ENCODE results near the gene METTL17. TPM values are rescaled to one million over a fixed set of nuclear protein-coding genes. Genes with fewer than 3 reads are reported as not detected.

The METTL17 gene
- total and polyA plus RNA-seq, 2 donors (not counting 3 experiments of a cell fraction or from before 2014, with no cell fraction given), result 60.6 to 90.6 TPM

GRCh38 chr14:20997115-20997514 is 7.3 kb downstream of the METTL17 start:
- dilution Hi-C loops (cut with MboI; ENCODE audit: extremely low pct_ligation_motif_present, low sequenced_read_pairs), result no loop called here
- H3K79me2 ChIP-seq (ENCODE audit: control insufficient read depth, insufficient read depth, low read length), result no peaks in the 10 kb centered on the region
- no TSS peak for BruUV-seq (replicated peaks)
- TF ChIP-seq JUN (IDR thresholded peaks at IDR 0.05; ENCODE audit: borderline replicate concordance, insufficient read depth, insufficient read length, low read depth) (no peak), POLR2A (IDR thresholded peaks at IDR 0.05; ENCODE audit: low read depth, low read length) (no peak), FOS (IDR thresholded peaks at IDR 0.05; ENCODE audit: borderline replicate concordance, insufficient read depth, low read length) (no peak), MAX (IDR thresholded peaks at IDR 0.05; ENCODE audit: insufficient read depth, insufficient read length) (no peak), MYC (IDR thresholded peaks at IDR 0.05; ENCODE audit: low read depth, low read length) (no peak), EZH2 (IDR thresholded peaks at IDR 0.05; ENCODE audit: borderline replicate concordance, low read depth, low read length, severe bottlenecking) (no peak), POLR2AphosphoS5 (IDR thresholded peaks at IDR 0.05; ENCODE audit: insufficient read depth, low read depth, low read length) (no peak), GATA2 (IDR thresholded peaks at IDR 0.05; ENCODE audit: insufficient read depth, insufficient read length, low read depth, low read length) (no peak), CTCF (IDR thresholded peaks at IDR 0.05; ENCODE audit: extremely low read depth in 1 of 2, insufficient read depth in 1 of 2, low read depth in 1 of 2, low read length in 2 of 2) (no peak)
- intact Hi-C loops (cut with micrococcal nuclease), result no loop called here
- ChIA-PET CTCF (interaction anchor here (0.7 to 3.5 kb wide), 5 partner anchors 8 to 140 kb away, joined by 3 to 23 read pairs (median 9); no protein-coding TSS in a partner anchor), POLR2A (interaction anchor here (0.6 kb wide), 1 partner anchor 654 kb away, joined by 5 read pairs; no protein-coding TSS in a partner anchor)
- H4K20me1 ChIP-seq (replicated peaks; ENCODE audit: control insufficient read depth, extremely low read depth, insufficient read depth, low read length), result no peaks in the 10 kb centered on the region
- DNase-seq (ENCODE audit: low read depth, low spot score), result no peak
- no peaks in the 10 kb centered on the region for H3K9me3 ChIP-seq (replicated peaks; ENCODE audit: control insufficient read depth, insufficient read depth, low read length)
- H3K9ac ChIP-seq (replicated peaks; ENCODE audit: extremely low read depth, insufficient read depth, low read length), result no peak overlapping the region
- no peak overlapping the region for H3K27ac ChIP-seq (ENCODE audit: insufficient read depth, low read depth, low read length)
- H2AFZ ChIP-seq (ENCODE audit: low read depth, low read length), result no peak overlapping the region
- H3K27me3 ChIP-seq (ENCODE audit: control insufficient read depth in 2 of 2, insufficient read depth in 2 of 2, low read length in 2 of 2), result no peaks in the 10 kb centered on the region
- no peak for FAIRE-seq
- H3K4me2 ChIP-seq (ENCODE audit: insufficient read depth, low read length), result no peak overlapping the region
- no peaks in the 10 kb centered on the region for H3K4me1 ChIP-seq (ENCODE audit: control insufficient read depth, extremely low read depth, insufficient read depth, low read length)
- H3K4me3 ChIP-seq (replicated peaks in 1 of 3; ENCODE audit: insufficient read depth in 1 of 3, low read depth in 1 of 3, low read length in 3 of 3), result no peak overlapping the region
- H3K36me3 ChIP-seq (ENCODE audit: control insufficient read depth in 2 of 2, extremely low read depth in 1 of 2, insufficient read depth in 2 of 2, low read length in 2 of 2), result peaks cover 15 to 17% of the 10 kb centered on the region in 2 experiments
- no peaks in the 10 kb centered on the region for H3K9me1 ChIP-seq (replicated peaks; ENCODE audit: control insufficient read depth, extremely low read depth, insufficient read depth, low read length)

Measured in endothelial cell of umbilical vein (primary cell).